K562 (cell line): Measurements from ENCODE around the gene SUMF1. TPM values are rescaled to one million over a fixed set of nuclear protein-coding genes. Genes with fewer than 3 reads are reported as not detected.

ENCODE experiments used
- BRCA1 ChIP-seq, 2 experiments: fragments of 450-650 bp in 1 of 2; sonication (generic) in 1 of 2; formaldehyde crosslinking in 1 of 2; IDR thresholded peaks; 2 replicates each; pipeline versions ENCODE4 v1.5.0 to v1.6.1; 2017 to 2020; ENCODE audit warnings: mild to moderate bottlenecking in 1 of 2, missing genetic modification reagents in 1 of 2
- CTBP1 ChIP-seq: fragments of 450-650 bp; IDR thresholded peaks from 2 replicates; pipeline ENCODE4 v1.6.1; 2016; ENCODE audit warnings: borderline replicate concordance
- CXXC5 ChIP-seq: fragments of 250-450 bp; sonication (Bioruptor Pico); IDR thresholded peaks from 2 replicates; pipeline ENCODE4 v1.8.0; 2022; ENCODE audit warnings: inconsistent platforms, mild to moderate bottlenecking, moderate library complexity
- ETV6 ChIP-seq, 3 experiments: fragments of 150-350 bp in 1 of 3; sonication (generic) in 1 of 3; formaldehyde crosslinking in 1 of 3; IDR thresholded peaks; 2 replicates each; pipeline versions ENCODE4 v1.6.1 to v1.8.0; 2014 to 2022; ENCODE audit warnings: borderline replicate concordance in 2 of 3, low read depth in 2 of 3, antibody characterized with exemption in 1 of 3, low read length in 1 of 3, mild to moderate bottlenecking in 1 of 3, missing genetic modification reagents in 1 of 3
- JUNB ChIP-seq: fragments of 450-650 bp; formaldehyde crosslinking; conservative IDR thresholded peaks from 2 replicates; pipeline ENCODE4 v1.4.0; 2020; ENCODE audit warnings: mild to moderate bottlenecking
- MECOM ChIP-seq: fragments of 250-450 bp; sonication (Bioruptor Pico); IDR thresholded peaks from 2 replicates; pipeline ENCODE4 v1.8.0; 2022; ENCODE audit warnings: inconsistent platforms
- MEIS2 ChIP-seq: fragments of 450-650 bp; IDR thresholded peaks from 2 replicates; pipeline ENCODE4 v1.6.1; 2014; ENCODE audit warnings: mild to moderate bottlenecking; ENCODE audit not compliant: partially characterized antibody
- NR0B1 ChIP-seq: fragments of 450-650 bp; IDR thresholded peaks from one replicate; pipeline ENCODE4 v1.6.1; 2018; ENCODE audit warnings: mild to moderate bottlenecking, moderate library complexity; ENCODE audit not compliant: partially characterized antibody
- RCOR1 ChIP-seq, 2 experiments: IDR thresholded peaks; 2 replicates each; pipeline ENCODE4 v1.6.1; 2012; ENCODE audit warnings: low read depth in 2 of 2, low read length in 2 of 2, borderline replicate concordance in 1 of 2, improper control_type of control experiment in 1 of 2
- SETDB1 ChIP-seq: IDR thresholded peaks from one replicate; pipeline ENCODE4 v1.6.1; 2012; ENCODE audit warnings: low read length, control low read depth, inconsistent platforms
- SNRNP70 ChIP-seq: fragments of 200-400 bp; formaldehyde crosslinking; optimal IDR thresholded peaks from 2 replicates; pipeline ENCODE3; 2017; ENCODE audit warnings: low read depth, low read length
- TCF7L2 ChIP-seq: fragments of 150-350 bp; IDR thresholded peaks from 2 replicates; pipeline ENCODE4 v1.6.1; 2016; ENCODE audit warnings: low read depth, mild to moderate bottlenecking, low read length, moderate library complexity
- ZBTB11 ChIP-seq, 3 experiments: fragments of 200-800 bp in 1 of 3; fragments of 250-450 bp in 1 of 3; fragments of 450-650 bp in 1 of 3; sonication (Bioruptor Pico) in 1 of 3; sonication (Bioruptor generic) in 1 of 3; formaldehyde crosslinking in 1 of 3; IDR thresholded peaks; 2 replicates each; pipeline versions ENCODE4 v1.6.1 to v1.8.0; 2016 to 2022; ENCODE audit warnings: mild to moderate bottlenecking in 2 of 3, missing genetic modification characterization in 2 of 3, missing compliant biosample characterization in 1 of 3, moderate library complexity in 1 of 3
- ZEB2 ChIP-seq: fragments of 450-650 bp; IDR thresholded peaks from 2 replicates; pipeline ENCODE4 v1.6.1; 2016
- ZNF224 ChIP-seq: sonication (generic); formaldehyde crosslinking; IDR thresholded peaks from 2 replicates; pipeline ENCODE4 v1.8.0; 2022; ENCODE audit warnings: mild to moderate bottlenecking, missing genetic modification reagents
- ZNF764 ChIP-seq: fragments of 250-450 bp; sonication (Bioruptor Pico); IDR thresholded peaks from 2 replicates; pipeline ENCODE4 v1.4.0; 2020; ENCODE audit warnings: low read depth, mild to moderate bottlenecking, moderate library complexity
- ZNF77 ChIP-seq: fragments of 250-450 bp; sonication (Bioruptor Pico); IDR thresholded peaks from 2 replicates; pipeline ENCODE4 v1.5.0; 2020
- ZSCAN32 ChIP-seq: fragments of 450-650 bp; formaldehyde crosslinking; IDR thresholded peaks from 2 replicates; pipeline ENCODE4 v1.4.0; 2020; ENCODE audit warnings: mild to moderate bottlenecking, moderate library complexity
- polyA plus RNA-seq, 8 experiments: library from polyadenylated mRNA; depleted of rRNA in 4 of 8; stranded (reverse) in 5 of 8; unstranded in 3 of 8; fragments of >200 nt; fragmentation: Nextera tagmentation in 2 of 8; fragmentation: Illumina TruSeq in 1 of 8; extraction: Ambion mirVana in 2 of 8; extraction: Trizol in 1 of 8; gene quantifications; 2 replicates each; pipeline versions ENCODE4 v1.2.1 to v1.2.3, GENCODE V29; 2011 to 2014; ENCODE audit warnings: inconsistent platforms in 1 of 8, missing spikeins in 1 of 8
- total RNA-seq, 7 experiments: library from RNA; depleted of rRNA in 6 of 7; stranded (reverse); fragments of >200 nt in 6 of 7; fragmentation: Illumina TruSeq in 2 of 7; extraction: Trizol in 2 of 7; gene quantifications; 2 replicates each; pipeline versions ENCODE4 v1.2.1 to v1.2.3, GENCODE V29; 2011 to 2021; ENCODE audit warnings: low replicate concordance in 1 of 7
- TF ChIP-seq, protein P1 (sequence below): IDR thresholded peaks from 2 replicates; pipeline ENCODE4 v1.6.1; 2012; ENCODE audit warnings: low read depth, low read length, improper control_type of control experiment, borderline replicate concordance
- TF ChIP-seq, protein P2 (sequence below): sonication (generic); formaldehyde crosslinking; IDR thresholded peaks from 2 replicates; pipeline ENCODE4 v1.8.0; 2022; ENCODE audit warnings: missing genetic modification reagents, mild to moderate bottlenecking, moderate library complexity, borderline replicate concordance

Gene SUMF1
- total and polyA plus RNA-seq, 9 of the 15 experiments (the other 6 are each of a cell fraction or from before 2014, with no cell fraction given) = 1.3 to 7.4 (median 4.2) TPM

DNA sequence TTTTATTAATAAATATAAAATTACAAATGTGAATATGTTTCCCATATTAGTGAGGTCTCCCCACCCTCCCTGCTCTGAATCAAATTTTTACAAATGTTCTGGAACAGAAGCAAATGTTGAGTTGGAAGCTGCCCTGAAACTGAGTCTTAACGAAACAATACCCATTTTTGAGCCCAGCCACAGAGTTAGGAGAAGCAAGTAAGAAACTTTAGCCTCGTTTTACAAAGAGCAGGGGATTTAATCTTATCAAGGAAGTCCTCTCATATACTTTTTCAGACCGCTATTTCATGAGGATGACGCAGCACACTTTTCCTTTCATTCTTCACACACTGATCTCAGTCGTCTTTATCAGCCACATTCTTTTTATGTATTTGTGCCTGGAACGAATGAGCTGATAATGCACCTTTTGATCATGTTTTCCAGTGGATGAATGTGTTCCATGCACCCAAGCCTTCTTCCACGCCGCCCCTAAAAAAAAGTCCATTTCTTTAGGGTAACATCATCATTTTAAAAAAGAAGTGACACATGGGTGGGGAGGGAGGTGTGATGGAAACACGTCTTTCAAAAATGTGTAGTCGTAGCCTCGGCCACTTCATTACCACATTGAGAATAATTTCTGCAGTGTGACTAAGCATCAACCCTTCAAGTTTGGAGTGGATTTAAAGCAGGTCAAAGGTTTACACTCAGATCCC is 115.8 kb downstream of the SUMF1 start (continued):
- TF ChIP-seq CXXC5 (peak; percentile 39), JUNB (CRISPR knock-in tag) (no peak), CTBP1 (peak; percentile 56; the same call in 1 of the 2 replicates), ZBTB11 (CRISPR knock-in tag; IDR thresholded peaks at IDR 0.05) (peak in 1 of 3 experiments; percentile 42; a peak in 1 of 6 replicates), SETDB1 (no peak), MEIS2 (peak; percentile 54), NR0B1 (no peak), ZSCAN32 (CRISPR knock-in tag) (no peak), ZNF224 (CRISPR knock-in tag) (no peak), SNRNP70 (no peak), ZNF77 (CRISPR knock-in tag) (no peak), BRCA1 (IDR thresholded peaks at IDR 0.05) (no peak), BRCA1 (CRISPR knock-in tag; IDR thresholded peaks at IDR 0.05) (no peak), MECOM (no peak), TCF7L2 (no peak), RCOR1 (IDR thresholded peaks at IDR 0.05; ENCODE audit: borderline replicate concordance in 1 of 2, low read depth in 2 of 2, low read length in 2 of 2) (peak; percentile 13 to 74; a peak in 2 of 4 replicates), ZEB2 (peak; percentile 40; the same call in 1 of the 2 replicates), ZNF764 (no peak), ETV6 (IDR thresholded peaks at IDR 0.05; ENCODE audit: borderline replicate concordance in 1 of 2, low read depth in 2 of 2, low read length in 1 of 2) (no peak), ETV6 (CRISPR knock-in tag; IDR thresholded peaks at IDR 0.05; ENCODE audit: borderline replicate concordance) (no peak)
- TF ChIP-seq, protein P1, sequence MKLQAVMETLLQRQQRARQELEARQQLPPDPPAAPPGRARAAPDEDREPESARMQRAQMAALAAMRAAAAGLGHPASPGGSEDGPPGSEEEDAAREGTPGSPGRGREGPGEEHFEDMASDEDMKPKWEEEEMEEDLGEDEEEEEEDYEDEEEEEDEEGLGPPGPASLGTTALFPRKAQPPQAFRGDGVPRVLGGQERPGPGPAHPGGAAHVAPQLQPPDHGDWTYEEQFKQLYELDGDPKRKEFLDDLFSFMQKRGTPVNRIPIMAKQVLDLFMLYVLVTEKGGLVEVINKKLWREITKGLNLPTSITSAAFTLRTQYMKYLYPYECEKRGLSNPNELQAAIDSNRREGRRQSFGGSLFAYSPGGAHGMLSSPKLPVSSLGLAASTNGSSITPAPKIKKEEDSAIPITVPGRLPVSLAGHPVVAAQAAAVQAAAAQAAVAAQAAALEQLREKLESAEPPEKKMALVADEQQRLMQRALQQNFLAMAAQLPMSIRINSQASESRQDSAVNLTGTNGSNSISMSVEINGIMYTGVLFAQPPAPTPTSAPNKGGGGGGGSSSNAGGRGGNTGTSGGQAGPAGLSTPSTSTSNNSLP = peak; percentile 85
- TF ChIP-seq, protein P2, sequence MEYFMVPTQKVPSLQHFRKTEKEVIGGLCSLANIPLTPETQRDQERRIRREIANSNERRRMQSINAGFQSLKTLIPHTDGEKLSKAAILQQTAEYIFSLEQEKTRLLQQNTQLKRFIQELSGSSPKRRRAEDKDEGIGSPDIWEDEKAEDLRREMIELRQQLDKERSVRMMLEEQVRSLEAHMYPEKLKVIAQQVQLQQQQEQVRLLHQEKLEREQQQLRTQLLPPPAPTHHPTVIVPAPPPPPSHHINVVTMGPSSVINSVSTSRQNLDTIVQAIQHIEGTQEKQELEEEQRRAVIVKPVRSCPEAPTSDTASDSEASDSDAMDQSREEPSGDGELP (CRISPR knock-in tag) = no peak
